MM.1S (cell line): ENCODE results near the gene B4GALT5.
"Not testable (repeated sequence)": the region's sequence is repeated elsewhere in the genome, so short reads cannot be mapped to it uniquely, and the experiment has no call there.

Source experiments
- DNase-seq: peaks from one replicate; pipeline ENCODE4 v3.0.0-alpha.2; 2015
- H2AFZ ChIP-seq: fragments of 300-600 bp; sonication (generic); 2 replicates; pipeline ENCODE4 v1.6.0; 2016; ENCODE audit warnings: antibody characterized with exemption, low read length
- H3F3A ChIP-seq: fragments of 300-600 bp; sonication (generic); 2 replicates; pipeline ENCODE4 v1.6.1; 2016; ENCODE audit warnings: mild to moderate bottlenecking, antibody characterized with exemption, low read length, moderate library complexity, mixed read lengths; ENCODE audit not compliant: insufficient read depth
- H3K27ac ChIP-seq: fragments of 300-600 bp; sonication (generic); 2 replicates; pipeline ENCODE4 v1.5.1; 2016; ENCODE audit warnings: mild to moderate bottlenecking, low read length
- H3K27me3 ChIP-seq: fragments of 300-600 bp; sonication (generic); replicated peaks from 2 replicates; pipeline ENCODE4 v1.6.0; 2016; ENCODE audit warnings: low read length; ENCODE audit not compliant: insufficient read depth
- H3K36me3 ChIP-seq: fragments of 300-600 bp; sonication (generic); replicated peaks from 2 replicates; pipeline ENCODE4 v1.6.1; 2016; ENCODE audit warnings: mild to moderate bottlenecking, low read length, mixed read lengths; ENCODE audit not compliant: insufficient read depth
- H3K4me1 ChIP-seq: fragments of 300-600 bp; sonication (generic); 2 replicates; pipeline ENCODE4 v1.6.1; 2016; ENCODE audit warnings: low read length, mixed read lengths
- H3K4me2 ChIP-seq: fragments of 300-600 bp; sonication (generic); 2 replicates; pipeline ENCODE4 v1.6.0; 2016; ENCODE audit warnings: low read depth, low read length
- H3K4me3 ChIP-seq: fragments of 300-600 bp; sonication (generic); 2 replicates; pipeline ENCODE4 v1.5.1; 2016; ENCODE audit warnings: low read length, mixed read lengths
- H3K79me2 ChIP-seq: fragments of 300-600 bp; sonication (generic); 2 replicates; pipeline ENCODE4 v1.6.1; 2016; ENCODE audit warnings: mixed run types, low read length, mixed read lengths
- H3K9ac ChIP-seq: fragments of 300-600 bp; sonication (generic); 2 replicates; pipeline ENCODE4 v1.6.1; 2016; ENCODE audit warnings: low read length, mixed read lengths
- H3K9me2 ChIP-seq: fragments of 300-600 bp; sonication (generic); replicated peaks from 2 replicates; pipeline ENCODE4 v1.6.1; 2016; ENCODE audit warnings: mild to moderate bottlenecking, low read length, mixed read lengths; ENCODE audit not compliant: insufficient read depth
- H3K9me3 ChIP-seq: fragments of 300-600 bp; sonication (generic); replicated peaks from 2 replicates; pipeline ENCODE4 v1.6.1; 2016; ENCODE audit warnings: mild to moderate bottlenecking, low read length, mixed read lengths; ENCODE audit not compliant: insufficient read depth
- H4K20me1 ChIP-seq: fragments of 300-600 bp; sonication (generic); 2 replicates; pipeline ENCODE4 v1.6.1; 2016; ENCODE audit warnings: mild to moderate bottlenecking, low read length, moderate library complexity, mixed read lengths; ENCODE audit not compliant: insufficient read depth
- EZH2 ChIP-seq: fragments of 300-600 bp; sonication (generic); optimal IDR thresholded peaks from 2 replicates; pipeline ENCODE3; 2017; ENCODE audit warnings: low read depth, mild to moderate bottlenecking, antibody characterized with exemption, low read length, mixed read lengths
- EZH2phosphoT487 ChIP-seq: fragments of 300-600 bp; sonication (generic); IDR thresholded peaks from 2 replicates; pipeline ENCODE4 v1.6.1; 2018; ENCODE audit warnings: antibody characterized with exemption, low read length
- TF ChIP-seq, protein P1 (sequence below): fragments of 300-600 bp; sonication (generic); IDR thresholded peaks from 2 replicates; pipeline ENCODE4 v1.5.1; 2016; ENCODE audit warnings: antibody characterized with exemption, low read length, mixed read lengths

B4GALT5 gene

GRCh38 chr20:49614338-49615050 is 99.2 kb downstream of the B4GALT5 start:
- no peak overlapping the region for H3K9ac ChIP-seq
- peaks cover 18% of the 10 kb centered on the region for H3K27me3 ChIP-seq
- H3K9me2 ChIP-seq = no peaks in the 10 kb centered on the region
- no peak overlapping the region for H3K27ac ChIP-seq
- peaks cover 1% of the 10 kb centered on the region for H3K4me1 ChIP-seq
- no peak overlapping the region for H3K4me3 ChIP-seq
- H3K4me2 ChIP-seq = no peak overlapping the region
- H3K79me2 ChIP-seq = no peaks in the 10 kb centered on the region
- no peaks in the 10 kb centered on the region for H3F3A ChIP-seq
- TF ChIP-seq, protein P1, sequence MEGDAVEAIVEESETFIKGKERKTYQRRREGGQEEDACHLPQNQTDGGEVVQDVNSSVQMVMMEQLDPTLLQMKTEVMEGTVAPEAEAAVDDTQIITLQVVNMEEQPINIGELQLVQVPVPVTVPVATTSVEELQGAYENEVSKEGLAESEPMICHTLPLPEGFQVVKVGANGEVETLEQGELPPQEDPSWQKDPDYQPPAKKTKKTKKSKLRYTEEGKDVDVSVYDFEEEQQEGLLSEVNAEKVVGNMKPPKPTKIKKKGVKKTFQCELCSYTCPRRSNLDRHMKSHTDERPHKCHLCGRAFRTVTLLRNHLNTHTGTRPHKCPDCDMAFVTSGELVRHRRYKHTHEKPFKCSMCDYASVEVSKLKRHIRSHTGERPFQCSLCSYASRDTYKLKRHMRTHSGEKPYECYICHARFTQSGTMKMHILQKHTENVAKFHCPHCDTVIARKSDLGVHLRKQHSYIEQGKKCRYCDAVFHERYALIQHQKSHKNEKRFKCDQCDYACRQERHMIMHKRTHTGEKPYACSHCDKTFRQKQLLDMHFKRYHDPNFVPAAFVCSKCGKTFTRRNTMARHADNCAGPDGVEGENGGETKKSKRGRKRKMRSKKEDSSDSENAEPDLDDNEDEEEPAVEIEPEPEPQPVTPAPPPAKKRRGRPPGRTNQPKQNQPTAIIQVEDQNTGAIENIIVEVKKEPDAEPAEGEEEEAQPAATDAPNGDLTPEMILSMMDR = no peak
- no peak for TF ChIP-seq EZH2
- no peak for TF ChIP-seq EZH2phosphoT487
- no peak overlapping the region for H2AFZ ChIP-seq
- no peak for DNase-seq
- no peaks in the 10 kb centered on the region for H3K9me3 ChIP-seq
- no peaks in the 10 kb centered on the region for H4K20me1 ChIP-seq
- H3K36me3 ChIP-seq = no peaks in the 10 kb centered on the region

DNA sequence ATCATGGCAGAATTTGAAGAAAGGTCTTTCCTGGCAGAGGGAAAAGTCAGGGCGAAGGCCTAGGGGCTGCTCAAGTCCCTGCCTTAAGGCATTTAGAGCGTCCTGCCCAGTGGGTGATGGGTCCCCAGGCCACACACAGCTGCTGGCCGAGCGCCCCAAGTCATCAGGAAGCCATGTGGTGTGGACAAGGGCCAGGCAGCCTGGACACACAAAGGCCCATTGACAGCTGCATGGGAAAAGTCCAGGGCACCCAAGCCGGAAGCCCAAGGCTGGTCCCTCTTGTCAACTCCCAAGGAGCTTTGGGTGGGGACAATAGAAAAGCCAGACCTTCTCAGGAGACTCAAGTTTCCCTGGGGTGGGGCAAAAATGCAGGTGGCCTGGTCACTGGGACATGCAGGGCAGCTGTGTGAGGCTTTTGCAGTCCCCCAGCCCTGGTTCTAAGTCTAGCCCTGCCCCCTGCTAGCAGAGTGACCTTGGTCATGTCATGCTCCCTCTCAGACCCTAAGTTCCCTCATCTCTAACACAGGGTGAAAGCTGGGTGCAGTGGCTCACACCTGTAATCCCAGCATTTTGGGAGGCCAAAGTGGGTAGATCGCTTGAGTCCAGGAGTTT is 101.4 kb downstream of the B4GALT5 start:
- no peaks in the 10 kb centered on the region for H3K9me2 ChIP-seq
- H3K27ac ChIP-seq = no peak overlapping the region
- no peaks in the 10 kb centered on the region for H4K20me1 ChIP-seq
- no peak overlapping the region for H3K4me3 ChIP-seq
- no peak for DNase-seq
- no peaks in the 10 kb centered on the region for H3F3A ChIP-seq
- H3K36me3 ChIP-seq = no peaks in the 10 kb centered on the region
- H3K4me2 ChIP-seq = no peak overlapping the region
- no peaks in the 10 kb centered on the region for H3K9me3 ChIP-seq
- H3K9ac ChIP-seq = no peak overlapping the region
- no peak overlapping the region for H2AFZ ChIP-seq
- no peaks in the 10 kb centered on the region for H3K4me1 ChIP-seq
- no peaks in the 10 kb centered on the region for H3K79me2 ChIP-seq
- 0 out of 2 replicates have a peak, but pooled peaks cover 6% of the 10 kb centered on the region for H3K27me3 ChIP-seq
- TF ChIP-seq EZH2phosphoT487 (no peak), EZH2 (no peak)
- TF ChIP-seq, protein P1 = no peak

DNA sequence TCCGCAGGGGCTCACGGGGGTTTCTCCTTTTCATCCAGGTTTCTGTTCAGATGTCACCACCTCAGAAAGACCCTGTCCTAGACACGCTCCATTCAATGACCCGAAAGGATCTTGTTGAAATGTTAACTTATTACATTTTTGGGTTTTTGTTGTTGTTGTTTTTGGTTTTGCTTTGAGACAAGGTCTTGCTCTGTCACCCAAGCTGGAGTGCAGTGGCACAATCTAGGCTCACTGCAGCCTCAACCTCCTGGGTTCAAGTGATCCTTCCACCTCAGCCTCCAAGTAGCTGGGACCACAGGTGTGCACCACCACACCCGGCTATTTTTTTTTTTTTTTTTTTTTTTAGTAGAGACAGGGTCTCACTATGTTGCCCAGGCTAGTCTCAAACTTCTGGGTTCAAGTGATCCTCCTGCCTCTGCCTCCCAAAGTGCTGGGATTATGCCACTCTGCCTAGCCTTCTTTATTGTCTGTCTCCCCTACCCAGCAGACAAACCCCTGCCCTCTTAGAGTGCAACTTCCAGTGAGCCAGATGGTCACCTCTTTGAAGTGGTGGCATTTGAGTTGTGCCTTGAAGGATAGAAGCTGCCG is 102.0 kb downstream of the B4GALT5 start:
- H3K79me2 ChIP-seq, H4K20me1 ChIP-seq, H3K9me3 ChIP-seq, H3K27ac ChIP-seq, H3F3A ChIP-seq, H3K27me3 ChIP-seq, H3K9me2 ChIP-seq, DNase-seq, H3K4me1 ChIP-seq, H3K9ac ChIP-seq, H3K36me3 ChIP-seq: not testable (repeated sequence)
- H2AFZ ChIP-seq = peak overlapping the region; percentile 85; the same call in 1 of the 2 replicates
- H3K4me3 ChIP-seq = peak overlapping the region; percentile 21; the same call in 1 of the 2 replicates
- peak overlapping the region; percentile 62 for H3K4me2 ChIP-seq
